Tibial nerve (tissue), 4 donors: ENCODE measurements around the gene OSBPL8. TPM values are rescaled to one million over a fixed set of nuclear protein-coding genes. Genes with fewer than 3 reads are reported as not detected.

Experiments
- DNase-seq, 2 donors: peaks; one replicate each; pipeline ENCODE4 v3.0.0-alpha.2; 2019; ENCODE audit warnings: low spot score in 2 of 2
- H3K27ac ChIP-seq, 4 donors: fragments of 200-600 bp; sonication (generic) in 3 of 4; one replicate each; pipeline ENCODE4 v1.5.1; 2017 to 2019; ENCODE audit warnings: mild to moderate bottlenecking in 1 of 4
- H3K27me3 ChIP-seq, 2 donors: fragments of 200-600 bp; sonication (generic) in 1 of 2; one replicate each; pipeline versions ENCODE4 v1.5.1 to v1.6.0; 2017 to 2019
- H3K36me3 ChIP-seq, 3 donors: fragments of 200-600 bp; sonication (generic); one replicate each; pipeline ENCODE4 v1.5.1; 2018 to 2019
- H3K4me1 ChIP-seq, 4 donors: fragments of 200-600 bp; sonication (generic) in 3 of 4; one replicate each; pipeline ENCODE4 v1.5.1; 2017 to 2019
- H3K4me3 ChIP-seq, 4 donors: fragments of 200-600 bp; sonication (generic) in 3 of 4; one replicate each; pipeline ENCODE4 v1.5.1; 2017 to 2019; ENCODE audit warnings: mild to moderate bottlenecking in 1 of 4, moderate library complexity in 1 of 4
- H3K9me3 ChIP-seq, 4 donors: fragments of 200-600 bp; sonication (generic) in 3 of 4; one replicate each; pipeline ENCODE4 v1.5.1; 2017 to 2019
- CTCF ChIP-seq, 5 experiments: fragments of 200-600 bp in 3 of 5; fragments of 450-650 bp in 2 of 5; sonication (generic) in 3 of 5; IDR thresholded peaks; one replicate each; pipeline ENCODE4 v1.5.1; 2016 to 2019; ENCODE audit warnings: antibody characterized with exemption in 5 of 5, mild to moderate bottlenecking in 3 of 5, moderate library complexity in 2 of 5
- EP300 ChIP-seq, 2 donors: sonication (generic); formaldehyde crosslinking; IDR thresholded peaks; one replicate each; pipeline ENCODE4 v1.6.1; 2017; ENCODE audit warnings: antibody characterized with exemption in 2 of 2, mild to moderate bottlenecking in 1 of 2
- POLR2A ChIP-seq, 2 donors: fragments of 450-650 bp; IDR thresholded peaks; one replicate each; pipeline ENCODE4 v1.6.1; 2017; ENCODE audit warnings: antibody characterized with exemption in 2 of 2, mild to moderate bottlenecking in 2 of 2, moderate library complexity in 2 of 2
- WGBS, 2 donors: methylation state at CpG; one replicate each; pipeline ENCODE4 v1.1.5; 2018; 5-methylcytosine and 5-hydroxymethylcytosine counted together
- small RNA-seq: library from RNA; depleted of rRNA; stranded (forward); fragments of <200 nt; gene quantifications from one replicate; pipeline ENCODE3, GENCODE V24; 2016
- total RNA-seq, 4 donors: library from RNA; depleted of rRNA; stranded (reverse); fragments of >200 nt; gene quantifications; one replicate each; pipeline ENCODE4 v1.1.0, GENCODE V29; 2016

OSBPL8 gene
- total RNA-seq, 4 donors from 2014 or later: 90.9 to 151 (median 119) TPM

GRCh38 chr12:76310110-76310509 lies 249.5 kb downstream of the OSBPL8 start:
- Histone ChIP-seq H3K36me3 (no peaks in the 10 kb centered on the region), H3K27ac (no peak overlapping the region), H3K9me3 (no peaks in the 10 kb centered on the region), H3K4me3 (no peak overlapping the region), H3K4me1 (no peaks in the 10 kb centered on the region), H3K27me3 (peaks cover 0 to 4% of the 10 kb centered on the region in 2 donors)
- TF ChIP-seq POLR2A (IDR thresholded peaks at IDR 0.05) (no peak), CTCF (IDR thresholded peaks at IDR 0.05) (no peak), EP300 (IDR thresholded peaks at IDR 0.05) (no peak)
- DNase-seq: no peak

GRCh38 chr12:76308866-76309265 lies 250.7 kb downstream of the OSBPL8 start:
- H3K4me1 ChIP-seq: no peaks in the 10 kb centered on the region
- H3K27me3 ChIP-seq: no peaks in the 10 kb centered on the region
- WGBS, 2 donors: 44 to 57% methylated on average over 3 of the region's 3 CpGs
- H3K27ac ChIP-seq: no peak overlapping the region
- H3K9me3 ChIP-seq: no peaks in the 10 kb centered on the region
- TF ChIP-seq POLR2A (IDR thresholded peaks at IDR 0.05) (no peak), CTCF (IDR thresholded peaks at IDR 0.05) (no peak), EP300 (IDR thresholded peaks at IDR 0.05) (no peak)
- DNase-seq: no peak
- H3K4me3 ChIP-seq: no peak overlapping the region
- no peaks in the 10 kb centered on the region for H3K36me3 ChIP-seq

- H3K27ac ChIP-seq: no peak overlapping the region
- no peaks in the 10 kb centered on the region for H3K4me1 ChIP-seq
- no peaks in the 10 kb centered on the region for H3K9me3 ChIP-seq
- WGBS, 2 donors: 97 to 100% methylated on average over 1 of the region's 1 CpG
- H3K36me3 ChIP-seq: no peaks in the 10 kb centered on the region
- DNase-seq: no peak
- no peaks in the 10 kb centered on the region for H3K27me3 ChIP-seq
- TF ChIP-seq CTCF (IDR thresholded peaks at IDR 0.05) (no peak), POLR2A (IDR thresholded peaks at IDR 0.05) (no peak), EP300 (IDR thresholded peaks at IDR 0.05) (no peak)
- no peak overlapping the region for H3K4me3 ChIP-seq
These were observed 252.5 kb downstream of the OSBPL8 start for GRCh38 chr12:76307083-76307482.

GRCh38 chr12:76303989-76304460 lies 255.5 kb downstream of the OSBPL8 start:
- Histone ChIP-seq H3K4me1 (no peaks in the 10 kb centered on the region), H3K9me3 (no peaks in the 10 kb centered on the region), H3K27me3 (no peaks in the 10 kb centered on the region), H3K36me3 (no peaks in the 10 kb centered on the region), H3K4me3 (no peak overlapping the region), H3K27ac (no peak overlapping the region)
- no peak for DNase-seq
- WGBS, 2 donors: 82 to 85% methylated on average over 6 of the region's 6 CpGs
- TF ChIP-seq CTCF (IDR thresholded peaks at IDR 0.05) (no peak), POLR2A (IDR thresholded peaks at IDR 0.05) (no peak), EP300 (IDR thresholded peaks at IDR 0.05) (no peak)

- no peak for TF ChIP-seq POLR2A (IDR thresholded peaks at IDR 0.05)
- no peak for TF ChIP-seq CTCF (IDR thresholded peaks at IDR 0.05)
- no peak for TF ChIP-seq EP300 (IDR thresholded peaks at IDR 0.05)
- H3K27ac ChIP-seq: no peak overlapping the region
- no peak overlapping the region for H3K4me3 ChIP-seq
- WGBS, 2 donors: 65 to 80% methylated on average over 2 of the region's 2 CpGs
- no peak for DNase-seq
- H3K9me3 ChIP-seq: no peaks in the 10 kb centered on the region
- no peaks in the 10 kb centered on the region for H3K36me3 ChIP-seq
- no peaks in the 10 kb centered on the region for H3K27me3 ChIP-seq
- no peaks in the 10 kb centered on the region for H3K4me1 ChIP-seq
These were observed 256.2 kb downstream of the OSBPL8 start for GRCh38 chr12:76303365-76303764.

Small RNA genes within 50 kb of the gene (small RNA-seq; reads per million reads assigned to genes)
- gene RN7SKP172: not detected

Other genes with a start within 250 kb of the OSBPL8 start
- gene BBS10, start 211.4 kb downstream of the OSBPL8 start, total RNA-seq: 10 to 100 TPM; 10.8 to 22.0 (median 17.6) TPM
- gene ZDHHC17, start 204.3 kb upstream of the OSBPL8 start, total RNA-seq: 100 to 1,000 TPM in 1 of 4 donors, 10 to 100 TPM in 3; 56.7 to 163 (median 80.8) TPM